Fibroblast of lung (primary cell): Measurements from ENCODE around the gene RRAS. TPM values are rescaled to one million over a fixed set of nuclear protein-coding genes. Genes with fewer than 3 reads are reported as not detected.

Source experiments
- DNase-seq, 2 donors: peaks; one replicate each; pipeline versions ENCODE4 v3.0.0 to v3.0.0-alpha.2; 2010; ENCODE audit warnings: low read depth in 2 of 2
- H2AFZ ChIP-seq: 2 replicates; pipeline ENCODE4 v1.5.1; 2012; ENCODE audit warnings: low read length, control low read depth, inconsistent platforms
- H3K27ac ChIP-seq: 2 replicates; pipeline ENCODE4 v1.5.1; 2011; ENCODE audit warnings: low read length, control low read depth; ENCODE audit not compliant: insufficient read depth
- H3K27me3 ChIP-seq: 2 replicates; pipeline ENCODE4 v1.5.1; 2011; ENCODE audit warnings: mild to moderate bottlenecking, low read length; ENCODE audit not compliant: control insufficient read depth, insufficient read depth
- H3K36me3 ChIP-seq: 2 replicates; pipeline ENCODE4 v1.5.1; 2011; ENCODE audit warnings: low read length; ENCODE audit not compliant: control insufficient read depth, insufficient read depth
- H3K4me1 ChIP-seq: 2 replicates; pipeline ENCODE4 v1.5.1; 2011; ENCODE audit warnings: low read length; ENCODE audit not compliant: control insufficient read depth, insufficient read depth; ENCODE audit errors: extremely low read depth
- H3K4me2 ChIP-seq: 2 replicates; pipeline ENCODE4 v1.5.1; 2011; ENCODE audit warnings: low read length, control low read depth; ENCODE audit not compliant: insufficient read depth; ENCODE audit errors: extremely low read depth
- H3K4me3 ChIP-seq, 4 experiments: fragments of 200-600 bp in 1 of 4; sonication (generic) in 1 of 4; replicated peaks in 1 of 4; 2 replicates each; pipeline ENCODE4 v1.5.1; 2011 to 2016; ENCODE audit warnings: low read length in 4 of 4, low read depth in 3 of 4, mild to moderate bottlenecking in 3 of 4, control low read depth in 2 of 4, inconsistent platforms in 1 of 4, mixed read lengths in 1 of 4; ENCODE audit not compliant: insufficient read depth in 1 of 4; ENCODE audit errors: control extremely low read depth in 1 of 4
- H3K79me2 ChIP-seq: 2 replicates; pipeline ENCODE4 v1.5.1; 2012; ENCODE audit warnings: mild to moderate bottlenecking, low read length, inconsistent platforms; ENCODE audit not compliant: control insufficient read depth, insufficient read depth
- H3K9ac ChIP-seq: 2 replicates; pipeline ENCODE4 v1.5.1; 2011; ENCODE audit warnings: mild to moderate bottlenecking, low read length, control low read depth; ENCODE audit not compliant: insufficient read depth
- H3K9me3 ChIP-seq: 2 replicates; pipeline ENCODE4 v1.5.1; 2012; ENCODE audit warnings: low read depth, low read length; ENCODE audit not compliant: control insufficient read depth, insufficient read depth
- H4K20me1 ChIP-seq: 2 replicates; pipeline ENCODE4 v1.5.1; 2011; ENCODE audit warnings: low read length; ENCODE audit not compliant: control insufficient read depth, insufficient read depth; ENCODE audit errors: extremely low read depth
- EZH2 ChIP-seq: IDR thresholded peaks from 2 replicates; pipeline ENCODE4 v1.5.1; 2012; ENCODE audit warnings: low read length, control low read depth, mild to moderate bottlenecking; ENCODE audit errors: missing control alignments
- polyA plus RNA-seq, 2 donors: library from polyadenylated mRNA; depleted of rRNA in 1 of 2; stranded (reverse) in 1 of 2; unstranded in 1 of 2; fragments of >200 nt; gene quantifications; 2 replicates each; pipeline ENCODE4 v1.2.1, GENCODE V29; 2011 to 2012; ENCODE audit warnings: missing spikeins in 1 of 2
- total RNA-seq: library from RNA; depleted of rRNA; stranded (reverse); fragments of >200 nt; gene quantifications from 2 replicates; pipeline ENCODE4 v1.2.1, GENCODE V29; 2014
- TF ChIP-seq, protein P1 (sequence below), 2 donors: IDR thresholded peaks in 1 of 2; conservative IDR thresholded peaks in 1 of 2; 1 replicate in 1 of 2; 2 replicates in 1 of 2; pipeline ENCODE4 v1.5.1; 2011 to 2012; ENCODE audit warnings: low read length in 2 of 2, control low read depth in 1 of 2, inconsistent platforms in 1 of 2, low read depth in 1 of 2, mild to moderate bottlenecking in 1 of 2

Gene RRAS
- total and polyA plus RNA-seq, 2 donors (not counting 1 experiment from before 2014, with no cell fraction given): 60.1 to 129 TPM

DNA sequence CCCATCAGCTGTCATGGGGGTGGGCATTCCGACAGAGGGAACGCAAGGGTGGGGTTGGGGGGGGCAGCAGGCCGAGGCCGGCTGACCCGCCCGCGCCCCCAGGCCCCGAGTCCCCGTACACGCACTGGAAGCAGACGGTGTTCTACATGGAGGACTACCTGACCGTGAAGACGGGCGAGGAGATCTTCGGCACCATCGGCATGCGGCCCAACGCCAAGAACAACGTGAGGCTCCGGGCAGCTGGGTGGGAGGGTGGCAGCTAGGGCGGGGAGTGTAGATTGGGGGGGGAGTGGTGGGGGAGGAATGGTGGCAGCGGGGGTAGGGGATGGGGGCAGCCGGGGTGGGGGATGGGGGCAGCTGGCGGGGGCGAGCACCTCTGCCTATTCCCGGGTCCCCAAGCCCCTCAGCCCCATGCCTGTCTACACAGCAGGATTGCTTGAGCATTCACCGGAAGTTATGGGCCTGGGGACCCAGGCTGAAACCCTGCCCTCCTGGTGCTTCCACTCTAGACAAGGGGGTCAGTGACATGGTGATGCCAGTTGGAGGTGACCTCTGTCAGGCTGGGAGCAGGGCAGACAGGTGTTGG is 46.7 kb upstream of the RRAS start:
- no peaks in the 10 kb centered on the region for H4K20me1 ChIP-seq
- no peak overlapping the region for H2AFZ ChIP-seq
- H3K79me2 ChIP-seq: peaks cover 3% of the 10 kb centered on the region
- no peak for DNase-seq
- H3K4me2 ChIP-seq: no peak overlapping the region
- no peaks in the 10 kb centered on the region for H3K27me3 ChIP-seq
- H3K9me3 ChIP-seq: no peaks in the 10 kb centered on the region
- no peak overlapping the region for H3K9ac ChIP-seq
- no peak overlapping the region for H3K27ac ChIP-seq
- no peak overlapping the region for H3K4me3 ChIP-seq
- TF ChIP-seq EZH2: no peak
- TF ChIP-seq, protein P1, sequence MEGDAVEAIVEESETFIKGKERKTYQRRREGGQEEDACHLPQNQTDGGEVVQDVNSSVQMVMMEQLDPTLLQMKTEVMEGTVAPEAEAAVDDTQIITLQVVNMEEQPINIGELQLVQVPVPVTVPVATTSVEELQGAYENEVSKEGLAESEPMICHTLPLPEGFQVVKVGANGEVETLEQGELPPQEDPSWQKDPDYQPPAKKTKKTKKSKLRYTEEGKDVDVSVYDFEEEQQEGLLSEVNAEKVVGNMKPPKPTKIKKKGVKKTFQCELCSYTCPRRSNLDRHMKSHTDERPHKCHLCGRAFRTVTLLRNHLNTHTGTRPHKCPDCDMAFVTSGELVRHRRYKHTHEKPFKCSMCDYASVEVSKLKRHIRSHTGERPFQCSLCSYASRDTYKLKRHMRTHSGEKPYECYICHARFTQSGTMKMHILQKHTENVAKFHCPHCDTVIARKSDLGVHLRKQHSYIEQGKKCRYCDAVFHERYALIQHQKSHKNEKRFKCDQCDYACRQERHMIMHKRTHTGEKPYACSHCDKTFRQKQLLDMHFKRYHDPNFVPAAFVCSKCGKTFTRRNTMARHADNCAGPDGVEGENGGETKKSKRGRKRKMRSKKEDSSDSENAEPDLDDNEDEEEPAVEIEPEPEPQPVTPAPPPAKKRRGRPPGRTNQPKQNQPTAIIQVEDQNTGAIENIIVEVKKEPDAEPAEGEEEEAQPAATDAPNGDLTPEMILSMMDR (conservative IDR thresholded peaks at IDR 0.05 in 1 of 2, IDR thresholded peaks at IDR 0.05 in 1 of 2; ENCODE audit: low read depth in 1 of 2, low read length in 2 of 2): no peak
- peaks cover 3% of the 10 kb centered on the region for H3K4me1 ChIP-seq
- peaks cover 29% of the 10 kb centered on the region for H3K36me3 ChIP-seq

- no peaks in the 10 kb centered on the region for H3K27me3 ChIP-seq
- H3K27ac ChIP-seq: no peak overlapping the region
- H3K79me2 ChIP-seq: peaks cover 7% of the 10 kb centered on the region
- TF ChIP-seq EZH2: no peak
- TF ChIP-seq, protein P1 (conservative IDR thresholded peaks at IDR 0.05 in 1 of 2, IDR thresholded peaks at IDR 0.05 in 1 of 2; ENCODE audit: low read depth in 1 of 2, low read length in 2 of 2): no peak
- no peaks in the 10 kb centered on the region for H4K20me1 ChIP-seq
- DNase-seq: no peak
- no peak overlapping the region for H2AFZ ChIP-seq
- H3K4me3 ChIP-seq: no peak overlapping the region
- H3K4me2 ChIP-seq: no peak overlapping the region
- H3K9me3 ChIP-seq: no peaks in the 10 kb centered on the region
- peaks cover 3% of the 10 kb centered on the region for H3K4me1 ChIP-seq
- no peak overlapping the region for H3K9ac ChIP-seq
- H3K36me3 ChIP-seq: peaks cover 29% of the 10 kb centered on the region
Measured at GRCh38 chr19:49685845-49686332, 45.9 kb upstream of the RRAS start.

- Histone ChIP-seq H3K4me1 (peaks cover 7% of the 10 kb centered on the region), H3K27me3 (no peaks in the 10 kb centered on the region), H3K36me3 (peaks cover 29% of the 10 kb centered on the region), H3K9me3 (no peaks in the 10 kb centered on the region), H3K79me2 (peaks cover 12% of the 10 kb centered on the region), H3K4me2 (no peak overlapping the region), H4K20me1 (no peaks in the 10 kb centered on the region), H3K4me3 (no peak overlapping the region), H3K9ac (no peak overlapping the region), H2AFZ (no peak overlapping the region), H3K27ac (no peak overlapping the region)
- no peak for TF ChIP-seq EZH2
- TF ChIP-seq, protein P1 (conservative IDR thresholded peaks at IDR 0.05 in 1 of 2, IDR thresholded peaks at IDR 0.05 in 1 of 2; ENCODE audit: low read depth in 1 of 2, low read length in 2 of 2): peak in 1 of 2 donors; percentile 11
- no peak for DNase-seq
Measured at GRCh38 chr19:49684983-49685553, 45.1 kb upstream of the RRAS start.
